HepG2 (cell line): Measurements from ENCODE around the gene ADGRF4. TPM values are rescaled to one million over a fixed set of nuclear protein-coding genes. Genes with fewer than 3 reads are reported as not detected.
A peak's percentile ranks its signal among the peaks of the same experiment; 100 is the strongest.

Experiments
- ATAC-seq: fragments of 200-7000 bp; cut with Tn5 transposase; 3 replicates; pipeline ENCODE4 v1.9.1; 2020; ENCODE audit warnings: mild to moderate bottlenecking, moderate library complexity
- BruUV-seq: library from RNA; stranded (reverse); fragments of 400-500 nt; replicated peaks from 2 replicates; lab custom pipeline; 2021; lab: Mats Ljungman, UMichigan
- CTCF ChIA-PET: fragments of 300-600 bp; formaldehyde crosslinking; extraction: SDS; loops from one replicate; lab custom pipeline; 2021; ENCODE audit warnings: low total read pairs, inconsistent platforms, low intra/inter-chr PET ratio; lab: Yijun Ruan, JAX
- POLR2A ChIA-PET: fragments of 350-600 bp; sonication (Branson Sonifier 250); formaldehyde crosslinking; loops from one replicate; lab custom pipeline; 2020; ENCODE audit warnings: antibody characterized with exemption, inconsistent platforms; lab: Yijun Ruan, JAX
- DNase-seq: peaks from one replicate; pipeline ENCODE4 v3.0.0-alpha.2; 2015; ENCODE audit warnings: low spot score
- FAIRE-seq: peaks from 3 replicates; lab custom pipeline; 2011; peaks lifted over from hg19 to GRCh38; lab: Jason Lieb, UNC
- H2AFZ ChIP-seq: one replicate; pipeline ENCODE4 v1.6.1; 2011; ENCODE audit warnings: low read length, inconsistent platforms
- H3K27ac ChIP-seq: fragments of 300-600 bp; 3 replicates; pipeline ENCODE4 v1.8.0; 2011; ENCODE audit warnings: mixed run types, mild to moderate bottlenecking, mixed read lengths, low read length, inconsistent platforms; ENCODE audit not compliant: insufficient read depth; ENCODE audit errors: extremely low read length
- H3K27me3 ChIP-seq, 2 experiments: fragments of 200-600 bp in 1 of 2; 2 replicates in 1 of 2; 3 replicates in 1 of 2; pipeline versions ENCODE4 v1.6.0 to v1.8.0; 2011; ENCODE audit warnings: low read length in 2 of 2, mild to moderate bottlenecking in 2 of 2, moderate library complexity in 2 of 2, inconsistent platforms in 1 of 2; ENCODE audit not compliant: insufficient read depth in 2 of 2, control insufficient read depth in 1 of 2
- H3K36me3 ChIP-seq, 2 experiments: fragments of 200-600 bp in 1 of 2; replicated peaks in 1 of 2; 2 replicates in 1 of 2; 3 replicates in 1 of 2; pipeline versions ENCODE4 v1.5.1 to v1.8.0; 2011; ENCODE audit warnings: low read length in 2 of 2, inconsistent platforms in 1 of 2; ENCODE audit not compliant: insufficient read depth in 2 of 2, control insufficient read depth in 1 of 2
- H3K4me1 ChIP-seq: 2 replicates; pipeline ENCODE4 v1.5.1; 2012; ENCODE audit warnings: low read length, inconsistent platforms; ENCODE audit not compliant: insufficient read depth
- H3K4me2 ChIP-seq: 2 replicates; pipeline ENCODE4 v1.6.0; 2011; ENCODE audit warnings: low read depth, low read length, inconsistent platforms
- H3K4me3 ChIP-seq, 3 experiments: fragments of 200-600 bp in 1 of 3; sonication (generic), shearing (Covaris generic) in 1 of 3; replicated peaks in 1 of 3; 2 replicates each; pipeline ENCODE4 v1.5.1; 2011 to 2016; ENCODE audit warnings: low read length in 3 of 3, inconsistent platforms in 2 of 3, low read depth in 2 of 3, mild to moderate bottlenecking in 2 of 3, control low read depth in 1 of 3, mixed read lengths in 1 of 3; ENCODE audit not compliant: insufficient read depth in 1 of 3
- H3K79me2 ChIP-seq: one replicate; pipeline ENCODE4 v1.6.1; 2011; ENCODE audit warnings: low read length, inconsistent platforms; ENCODE audit not compliant: insufficient read depth
- H3K9ac ChIP-seq: 2 replicates; pipeline ENCODE4 v1.6.0; 2011; ENCODE audit warnings: mild to moderate bottlenecking, low read depth, low read length, inconsistent platforms; ENCODE audit not compliant: insufficient read depth
- H3K9me3 ChIP-seq: 2 replicates; pipeline ENCODE4 v1.5.1; 2012; ENCODE audit warnings: mild to moderate bottlenecking, low read length
- H4K20me1 ChIP-seq: 2 replicates; pipeline ENCODE4 v1.6.0; 2011; ENCODE audit warnings: inconsistent platforms, mild to moderate bottlenecking, low read length, moderate library complexity; ENCODE audit not compliant: insufficient read depth
- DR1 ChIP-seq: sonication (generic); formaldehyde crosslinking; IDR thresholded peaks from 2 replicates; pipeline ENCODE4 v1.8.0; 2021; ENCODE audit warnings: mild to moderate bottlenecking, missing genetic modification reagents, inconsistent platforms
- GABPA ChIP-seq, 2 experiments: IDR thresholded peaks; 2 replicates each; pipeline ENCODE4 v1.6.1; 2011 to 2016; ENCODE audit warnings: low read depth in 2 of 2, low read length in 1 of 2, missing biosample characterization in 1 of 2, missing genetic modification characterization in 1 of 2
- KDM2A ChIP-seq: sonication (generic); formaldehyde crosslinking; IDR thresholded peaks from 2 replicates; pipeline ENCODE4 v1.4.0; 2020; ENCODE audit warnings: low read depth, missing genetic modification reagents, borderline replicate concordance
- MAFF ChIP-seq: IDR thresholded peaks from 2 replicates; pipeline ENCODE4 v1.6.1; 2011; ENCODE audit warnings: low read depth, low read length, improper control_type of control experiment
- MAFK ChIP-seq, 2 experiments: IDR thresholded peaks in 1 of 2; conservative IDR thresholded peaks in 1 of 2; 2 replicates each; pipeline ENCODE4 v1.6.1; 2011; ENCODE audit warnings: improper control_type of control experiment in 2 of 2, low read length in 2 of 2
- MIER3 ChIP-seq: IDR thresholded peaks from 2 replicates; pipeline ENCODE4 v1.6.1; 2016; ENCODE audit warnings: missing compliant biosample characterization, borderline replicate concordance
- NFAT5 ChIP-seq: sonication (generic); formaldehyde crosslinking; IDR thresholded peaks from 2 replicates; pipeline ENCODE4 v1.4.0; 2020; ENCODE audit warnings: missing genetic modification reagents
- TCF7L2 ChIP-seq: IDR thresholded peaks from 2 replicates; pipeline ENCODE4 v1.6.1; 2011; ENCODE audit warnings: mild to moderate bottlenecking, low read depth, low read length, moderate library complexity
- YEATS4 ChIP-seq: sonication (generic); formaldehyde crosslinking; IDR thresholded peaks from 2 replicates; pipeline ENCODE4 v1.4.0; 2020; ENCODE audit warnings: missing genetic modification reagents, borderline replicate concordance
- ZNF30 ChIP-seq: sonication (generic); formaldehyde crosslinking; IDR thresholded peaks from 2 replicates; pipeline ENCODE4 v1.5.0; 2020; ENCODE audit warnings: mild to moderate bottlenecking, missing genetic modification reagents
- ZNF326 ChIP-seq: sonication (generic); formaldehyde crosslinking; IDR thresholded peaks from 2 replicates; pipeline ENCODE4 v1.4.0; 2020; ENCODE audit warnings: missing genetic modification reagents, borderline replicate concordance
- ZNF556 ChIP-seq: sonication (generic); formaldehyde crosslinking; IDR thresholded peaks from 2 replicates; pipeline ENCODE4 v1.4.0; 2020; ENCODE audit warnings: mild to moderate bottlenecking, missing genetic modification reagents, borderline replicate concordance
- WGBS: methylation state at CpG from one replicate; pipeline ENCODE4 v1.1.6; 2017; ENCODE audit warnings: low lambda C conversion rate; 5-methylcytosine and 5-hydroxymethylcytosine counted together
- in situ Hi-C: cut with HindIII; loops from 2 replicates; pipeline ENCODE4 v1.10.0; 2017; ENCODE audit warnings: low pct_unique_long_range_greater_than_20kb; ENCODE audit not compliant: extremely low pct_ligation_motif_present
- intact Hi-C: fragments of 100-400 bp; cut with micrococcal nuclease; formaldehyde crosslinking; loops from one replicate; pipeline ENCODE4 v1.10.0; 2022; ENCODE audit not compliant: unreplicated experiment
- polyA plus RNA-seq, 8 experiments: library from polyadenylated mRNA; depleted of rRNA in 3 of 8; stranded (reverse) in 7 of 8; unstranded in 1 of 8; fragments of >200 nt; fragmentation: Illumina TruSeq in 4 of 8; extraction: Trizol in 4 of 8; gene quantifications; 2 replicates each; pipeline versions ENCODE4 v1.2.1 to v1.2.3, GENCODE V29; 2011 to 2016; ENCODE audit warnings: low read depth in 4 of 8, missing spikeins in 1 of 8, mixed read lengths in 1 of 8; ENCODE audit not compliant: insufficient read depth in 1 of 8
- total RNA-seq, 5 experiments: library from RNA; depleted of rRNA; stranded (reverse); fragments of >200 nt; fragmentation: Illumina TruSeq; extraction: Trizol; gene quantifications; 2 replicates each; pipeline ENCODE4 v1.2.3, GENCODE V29; 2016; ENCODE audit warnings: low read depth in 1 of 5

ADGRF4 gene
- total and polyA plus RNA-seq, 2 of the 13 experiments (the other 11 are each of a cell fraction or from before 2014, with no cell fraction given): 0.01 TPM; not detected in 1

- FAIRE-seq: no peak
- no peak overlapping the region for H3K27ac ChIP-seq
- H2AFZ ChIP-seq: no peak overlapping the region
- no peak overlapping the region for H3K9ac ChIP-seq
- H3K9me3 ChIP-seq: no peaks in the 10 kb centered on the region
- H3K79me2 ChIP-seq: no peaks in the 10 kb centered on the region
- POLR2A ChIA-PET: no interaction called here
- TF ChIP-seq GABPA (IDR thresholded peaks at IDR 0.05; ENCODE audit: low read depth, low read length) (no peak), GABPA (CRISPR knock-in tag; IDR thresholded peaks at IDR 0.05; ENCODE audit: low read depth) (no peak), MAFK (conservative IDR thresholded peaks at IDR 0.05 in 1 of 2, IDR thresholded peaks at IDR 0.05 in 1 of 2; ENCODE audit: low read length in 2 of 2) (peak; percentile 57 to 71), MAFF (peak; percentile 57; the same call in 1 of the 2 replicates), ZNF326 (no peak)
- TF ChIP-seq, all 625 proteins: peak for 2
- CTCF ChIA-PET: no interaction called here
- intact Hi-C loops: no loop called here
- DNase-seq (no peak), ATAC-seq (no peak)
- WGBS: 6% methylated on average over 4 of the region's 4 CpGs
- H3K4me1 ChIP-seq: no peaks in the 10 kb centered on the region
- in situ Hi-C loops: no loop called here
- no peaks in the 10 kb centered on the region for H4K20me1 ChIP-seq
- H3K27me3 ChIP-seq: peaks cover 1 to 11% of the 10 kb centered on the region in 2 experiments; a peak in 2 of 5 replicates
- H3K4me3 ChIP-seq: no peak overlapping the region
- H3K4me2 ChIP-seq: no peak overlapping the region
- no peaks in the 10 kb centered on the region for H3K36me3 ChIP-seq
- no TSS peak for BruUV-seq
These were observed 22.8 kb downstream of the ADGRF4 start for GRCh38 chr6:47721189-47721588.

- Histone ChIP-seq H4K20me1 (no peaks in the 10 kb centered on the region), H3K4me3 (no peak overlapping the region), H3K36me3 (no peaks in the 10 kb centered on the region), H3K9ac (no peak overlapping the region), H3K4me1 (no peaks in the 10 kb centered on the region), H2AFZ (no peak overlapping the region), H3K27ac (no peak overlapping the region), H3K4me2 (no peak overlapping the region), H3K27me3 (peaks cover 1 to 7% of the 10 kb centered on the region in 2 experiments; a peak in 2 of 5 replicates), H3K9me3 (no peaks in the 10 kb centered on the region), H3K79me2 (no peaks in the 10 kb centered on the region)
- BruUV-seq: no TSS peak
- in situ Hi-C loops: no loop called here
- WGBS: 3% methylated on average over 3 of the region's 3 CpGs
- POLR2A ChIA-PET: no interaction called here
- ATAC-seq (no peak), FAIRE-seq (no peak), DNase-seq (no peak)
- CTCF ChIA-PET: no interaction called here
- intact Hi-C loops: no loop called here
- TF ChIP-seq MIER3 (CRISPR knock-in tag): no peak
- TF ChIP-seq ZNF556 (CRISPR knock-in tag): no peak
- TF ChIP-seq NFAT5 (CRISPR knock-in tag): no peak
- no peak for TF ChIP-seq TCF7L2
- no peak for TF ChIP-seq DR1 (CRISPR knock-in tag)
- no peak for TF ChIP-seq KDM2A (CRISPR knock-in tag)
- TF ChIP-seq ZNF30 (CRISPR knock-in tag): no peak
- TF ChIP-seq YEATS4 (CRISPR knock-in tag): no peak
These were observed 23.8 kb downstream of the ADGRF4 start for GRCh38 chr6:47722194-47722593.
